Neuron (in vitro differentiated cells): Measurements from ENCODE around the gene SYCP2L.
A peak's percentile ranks its signal among the peaks of the same experiment; 100 is the strongest.
"Not testable (repeated sequence)": the region's sequence is repeated elsewhere in the genome, so short reads cannot be mapped to it uniquely, and the experiment has no call there.

Experiments used
- H2AFZ ChIP-seq: one replicate; pipeline ENCODE4 v1.6.1; 2013; ENCODE audit warnings: low read depth, mild to moderate bottlenecking, inconsistent platforms, low read length, moderate library complexity
- H3K27me3 ChIP-seq: one replicate; pipeline ENCODE4 v1.6.1; 2013; ENCODE audit warnings: low read length; ENCODE audit not compliant: insufficient read depth
- H3K36me3 ChIP-seq: one replicate; pipeline ENCODE4 v1.6.1; 2013; ENCODE audit warnings: low read length; ENCODE audit not compliant: insufficient read depth
- H3K4me1 ChIP-seq: one replicate; pipeline ENCODE4 v1.6.1; 2013; ENCODE audit warnings: low read length; ENCODE audit not compliant: insufficient read depth
- H3K4me3 ChIP-seq: 2 replicates; pipeline ENCODE4 v1.5.1; 2013; ENCODE audit warnings: mild to moderate bottlenecking, low read length, moderate library complexity
- H3K9me3 ChIP-seq: one replicate; pipeline ENCODE4 v1.6.1; 2013; ENCODE audit warnings: low read length

The SYCP2L gene

GRCh38 chr6:10886691-10887502, at the start of gene SYCP2L:
Gene SYCP2L (plus strand): TSS chr6:10887052. CDS start chr6:10887127, 75 bp downstream.
- peaks cover 30% of the 10 kb centered on the region for H3K27me3 ChIP-seq
- no peaks in the 10 kb centered on the region for H3K36me3 ChIP-seq
- H3K4me3 ChIP-seq = peak within 1 kb of the TSS; percentile 63
- peaks cover 9% of the 10 kb centered on the region for H3K4me1 ChIP-seq
- peak within 1 kb of the TSS; percentile 57 for H2AFZ ChIP-seq
- peaks cover 6% of the 10 kb centered on the region for H3K9me3 ChIP-seq

GRCh38 chr6:10837622-10837994, 49.2 kb upstream of the SYCP2L start:
- Histone ChIP-seq H2AFZ (peak overlapping the region; percentile 99), H3K4me3 (peak overlapping the region; percentile 85), H3K27me3 (no peaks in the 10 kb centered on the region), H3K4me1 (peaks cover 14% of the 10 kb centered on the region), H3K9me3 (no peaks in the 10 kb centered on the region), H3K36me3 (no peaks in the 10 kb centered on the region)

- H3K9me3 ChIP-seq = no peaks in the 10 kb centered on the region
- H3K27me3 ChIP-seq = no peaks in the 10 kb centered on the region
- no peaks in the 10 kb centered on the region for H3K36me3 ChIP-seq
- H2AFZ ChIP-seq = peak within 1 kb of the TSS; percentile 99
- peaks cover 14% of the 10 kb centered on the region for H3K4me1 ChIP-seq
- H3K4me3 ChIP-seq = peak within 1 kb of the TSS; percentile 85
These were observed 48.7 kb upstream of the SYCP2L start, which contains the start of gene MAK for GRCh38 chr6:10837995-10838793. Gene MAK (minus strand): TSS chr6:10838539. CDS start chr6:10830648, 7,891 bp downstream.

- peak overlapping the region; percentile 99 for H2AFZ ChIP-seq
- peaks cover 14% of the 10 kb centered on the region for H3K4me1 ChIP-seq
- H3K4me3 ChIP-seq = peak overlapping the region; percentile 85
- H3K36me3 ChIP-seq = no peaks in the 10 kb centered on the region
- no peaks in the 10 kb centered on the region for H3K9me3 ChIP-seq
- no peaks in the 10 kb centered on the region for H3K27me3 ChIP-seq
These were observed 48.0 kb upstream of the SYCP2L start for GRCh38 chr6:10838794-10839333.

- Histone ChIP-seq H3K27me3 (no peaks in the 10 kb centered on the region), H3K4me1 (peaks cover 3% of the 10 kb centered on the region), H3K36me3 (no peaks in the 10 kb centered on the region), H3K4me3 (no peak overlapping the region), H3K9me3 (no peaks in the 10 kb centered on the region), H2AFZ (no peak overlapping the region)
These were observed 43.3 kb upstream of the SYCP2L start for GRCh38 chr6:10843554-10843953.

- no peaks in the 10 kb centered on the region for H3K9me3 ChIP-seq
- H2AFZ ChIP-seq = no peak overlapping the region
- no peaks in the 10 kb centered on the region for H3K4me1 ChIP-seq
- H3K36me3 ChIP-seq = no peaks in the 10 kb centered on the region
- no peaks in the 10 kb centered on the region for H3K27me3 ChIP-seq
- no peak overlapping the region for H3K4me3 ChIP-seq
These were observed 39.2 kb upstream of the SYCP2L start for GRCh38 chr6:10847684-10848083.

- H3K9me3 ChIP-seq = no peaks in the 10 kb centered on the region
- H3K27me3 ChIP-seq = no peaks in the 10 kb centered on the region
- H2AFZ ChIP-seq = no peak overlapping the region
- H3K4me1 ChIP-seq = no peaks in the 10 kb centered on the region
- no peaks in the 10 kb centered on the region for H3K36me3 ChIP-seq
- no peak overlapping the region for H3K4me3 ChIP-seq
These were observed 37.0 kb upstream of the SYCP2L start for GRCh38 chr6:10849901-10850300.

- H3K4me3 ChIP-seq = no peak overlapping the region
- H3K9me3 ChIP-seq = no peaks in the 10 kb centered on the region
- H3K27me3 ChIP-seq = no peaks in the 10 kb centered on the region
- H3K36me3 ChIP-seq = no peaks in the 10 kb centered on the region
- H2AFZ ChIP-seq = no peak overlapping the region
- no peaks in the 10 kb centered on the region for H3K4me1 ChIP-seq
These were observed 36.1 kb upstream of the SYCP2L start for GRCh38 chr6:10850728-10851127.

GRCh38 chr6:10852361-10852960, 34.4 kb upstream of the SYCP2L start:
- Histone ChIP-seq H3K4me3 (no peak overlapping the region), H2AFZ (no peak overlapping the region), H3K4me1 (no peaks in the 10 kb centered on the region), H3K9me3 (no peaks in the 10 kb centered on the region), H3K36me3 (no peaks in the 10 kb centered on the region), H3K27me3 (no peaks in the 10 kb centered on the region)

GRCh38 chr6:10853849-10854300, 33.0 kb upstream of the SYCP2L start:
- not testable (repeated sequence) for H2AFZ ChIP-seq, H3K36me3 ChIP-seq, H3K4me1 ChIP-seq, H3K9me3 ChIP-seq, H3K4me3 ChIP-seq, H3K27me3 ChIP-seq

- no peak overlapping the region for H3K4me3 ChIP-seq
- no peak overlapping the region for H2AFZ ChIP-seq
These were observed 31.8 kb upstream of the SYCP2L start for GRCh38 chr6:10854922-10855632.

GRCh38 chr6:10857259-10857658, 29.6 kb upstream of the SYCP2L start:
- Histone ChIP-seq H3K4me1 (no peaks in the 10 kb centered on the region), H3K27me3 (no peaks in the 10 kb centered on the region), H2AFZ (no peak overlapping the region), H3K36me3 (no peaks in the 10 kb centered on the region), H3K9me3 (no peaks in the 10 kb centered on the region), H3K4me3 (no peak overlapping the region)

More at GRCh38 chr6:10854922-10855632, 31.8 kb upstream of the SYCP2L start:
- Histone ChIP-seq H3K27me3 (no peaks in the 10 kb centered on the region), H3K9me3 (no peaks in the 10 kb centered on the region), H3K4me1 (no peaks in the 10 kb centered on the region), H3K36me3 (no peaks in the 10 kb centered on the region)
